Measurements from ENCODE around the gene MAP3K4. TPM values are rescaled to one million over a fixed set of nuclear protein-coding genes. Genes with fewer than 3 reads are reported as not detected.
A peak's percentile ranks its signal among the peaks of the same experiment; 100 is the strongest.

MAP3K4 gene
- total RNA-seq, 1 experiment from 2014 or later: 13.5 TPM

GRCh38 chr6:161153725-161154124, 162.2 kb downstream of the MAP3K4 start:
- Histone ChIP-seq H3K27me3 (no peaks in the 10 kb centered on the region), H3K9me3 (no peaks in the 10 kb centered on the region), H3K36me3 (no peaks in the 10 kb centered on the region), H3K4me3 (no peak overlapping the region)
- DNase-seq: no peak

- Histone ChIP-seq H3K4me3 (no peak overlapping the region), H3K27me3 (no peaks in the 10 kb centered on the region), H3K9me3 (no peaks in the 10 kb centered on the region), H3K36me3 (no peaks in the 10 kb centered on the region)
- DNase-seq: no peak
These were observed 163.3 kb downstream of the MAP3K4 start for GRCh38 chr6:161154796-161155335.

- H3K27me3 ChIP-seq: no peaks in the 10 kb centered on the region
- H3K4me3 ChIP-seq: no peak overlapping the region
- DNase-seq: no peak
- no peaks in the 10 kb centered on the region for H3K9me3 ChIP-seq
- H3K36me3 ChIP-seq: no peaks in the 10 kb centered on the region; the same call in 1 of the 2 replicates
These were observed 169.6 kb downstream of the MAP3K4 start for GRCh38 chr6:161161121-161161520.

GRCh38 chr6:161161889-161162624, 170.5 kb downstream of the MAP3K4 start:
- H3K27me3 ChIP-seq: no peaks in the 10 kb centered on the region
- no peaks in the 10 kb centered on the region; the same call in 1 of the 2 replicates for H3K36me3 ChIP-seq
- DNase-seq: peak; percentile 82
- H3K4me3 ChIP-seq: no peak overlapping the region
- no peaks in the 10 kb centered on the region for H3K9me3 ChIP-seq

GRCh38 chr6:161162722-161163121, 171.2 kb downstream of the MAP3K4 start:
- H3K27me3 ChIP-seq: no peaks in the 10 kb centered on the region
- no peak overlapping the region for H3K4me3 ChIP-seq
- no peaks in the 10 kb centered on the region for H3K9me3 ChIP-seq
- no peak for DNase-seq
- H3K36me3 ChIP-seq: no peaks in the 10 kb centered on the region; the same call in 1 of the 2 replicates

- no peaks in the 10 kb centered on the region for H3K27me3 ChIP-seq
- H3K4me3 ChIP-seq: no peak overlapping the region
- no peak for DNase-seq
- H3K9me3 ChIP-seq: no peaks in the 10 kb centered on the region
- H3K36me3 ChIP-seq: no peaks in the 10 kb centered on the region; the same call in 1 of the 2 replicates
These were observed 172.1 kb downstream of the MAP3K4 start for GRCh38 chr6:161163466-161164181.

GRCh38 chr6:161164182-161164625, 172.6 kb downstream of the MAP3K4 start:
- H3K4me3 ChIP-seq: no peak overlapping the region
- H3K27me3 ChIP-seq: no peaks in the 10 kb centered on the region
- no peak for DNase-seq
- no peaks in the 10 kb centered on the region for H3K9me3 ChIP-seq
- H3K36me3 ChIP-seq: no peaks in the 10 kb centered on the region; the same call in 1 of the 2 replicates

GRCh38 chr6:161166176-161166575, 174.6 kb downstream of the MAP3K4 start:
- no peaks in the 10 kb centered on the region; the same call in 1 of the 2 replicates for H3K36me3 ChIP-seq
- DNase-seq: no peak
- H3K9me3 ChIP-seq: no peaks in the 10 kb centered on the region
- H3K4me3 ChIP-seq: no peak overlapping the region
- H3K27me3 ChIP-seq: no peaks in the 10 kb centered on the region

GRCh38 chr6:161166677-161167076, 175.1 kb downstream of the MAP3K4 start:
- no peak for DNase-seq
- Histone ChIP-seq H3K36me3 (no peaks in the 10 kb centered on the region; the same call in 1 of the 2 replicates), H3K9me3 (no peaks in the 10 kb centered on the region), H3K27me3 (no peaks in the 10 kb centered on the region), H3K4me3 (no peak overlapping the region)

All from MG63 (cell line).